HFF-Myc (cell line): Measurements from ENCODE around the gene ERCC4.

Source experiments
- DNase-seq: peaks from one replicate; pipeline ENCODE4 v3.0.0-alpha.2; 2011; ENCODE audit warnings: low read depth; ENCODE audit errors: extremely low read depth
- H3K4me3 ChIP-seq: replicated peaks from 2 replicates; pipeline ENCODE4 v1.5.1; 2011; ENCODE audit warnings: low read depth, mild to moderate bottlenecking, control low read depth, low read length
- CTCF ChIP-seq: IDR thresholded peaks from 2 replicates; pipeline ENCODE4 v1.5.1; 2012; ENCODE audit warnings: mild to moderate bottlenecking, low read depth, low read length, control low read depth; ENCODE audit errors: missing control alignments

ERCC4 gene

DNA sequence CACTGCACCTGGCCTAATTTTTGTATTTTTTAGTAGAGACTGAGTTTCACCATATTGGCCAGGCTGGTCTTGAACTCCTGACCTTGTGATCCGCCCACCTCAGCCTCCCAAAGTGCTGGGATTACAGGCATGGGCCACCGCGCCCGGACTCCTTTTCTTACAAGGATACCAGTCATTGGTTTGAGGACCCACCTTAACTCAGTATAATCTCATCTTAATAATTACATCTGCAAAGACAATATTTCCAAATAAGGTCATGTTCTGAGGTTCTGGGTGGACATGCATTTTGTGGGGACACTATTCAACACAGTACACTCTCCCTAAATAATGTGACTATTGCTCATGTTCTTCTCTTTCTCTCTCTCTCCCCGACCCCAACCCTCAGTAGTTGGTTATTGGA lies 63.7 kb downstream of the ERCC4 start:
- no peak overlapping the region for H3K4me3 ChIP-seq
- no peak for DNase-seq
- TF ChIP-seq CTCF = no peak

GRCh38 chr16:13984794-13985193 lies 64.8 kb downstream of the ERCC4 start:
- no peak for TF ChIP-seq CTCF
- no peak overlapping the region for H3K4me3 ChIP-seq
- DNase-seq = no peak

GRCh38 chr16:13988038-13988437 lies 68.1 kb downstream of the ERCC4 start:
- TF ChIP-seq CTCF = no peak
- no peak for DNase-seq
- H3K4me3 ChIP-seq = no peak overlapping the region

GRCh38 chr16:13992322-13992721 lies 72.4 kb downstream of the ERCC4 start:
- H3K4me3 ChIP-seq = no peak overlapping the region
- TF ChIP-seq CTCF = no peak
- DNase-seq = no peak

DNA sequence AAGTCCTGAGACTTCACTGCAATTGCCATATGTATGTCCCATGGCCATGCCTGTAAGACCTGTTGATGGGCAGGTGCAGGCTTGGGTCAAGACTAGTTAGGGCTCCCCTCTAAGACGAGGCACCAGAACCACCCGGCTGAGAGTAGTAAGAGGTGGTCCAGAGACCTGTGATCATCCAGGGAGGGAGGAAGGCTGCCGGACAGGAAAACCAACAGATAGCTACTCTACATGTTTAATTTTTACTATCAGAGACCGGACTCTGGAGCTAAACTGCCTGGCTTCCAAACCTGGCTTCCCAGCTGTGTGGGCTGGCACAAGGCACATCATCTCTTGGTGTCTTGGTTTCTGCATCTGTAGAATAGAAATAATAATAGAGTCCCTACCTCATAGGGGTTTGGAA lies 73.0 kb downstream of the ERCC4 start:
- no peak for DNase-seq
- no peak for TF ChIP-seq CTCF

GRCh38 chr16:13994239-13995106 lies 74.5 kb downstream of the ERCC4 start:
- DNase-seq = no peak
- no peak for TF ChIP-seq CTCF
- no peak overlapping the region for H3K4me3 ChIP-seq

More for the DNA sequence above, 73.0 kb downstream of the ERCC4 start:
- H3K4me3 ChIP-seq = no peak overlapping the region
